CD4-positive, alpha-beta T cell treated with Interleukin-6 at 100 ng/mL for 8 hours (primary cell): ENCODE results near the gene SLC6A20.
"Not testable (repeated sequence)": the region's sequence is repeated elsewhere in the genome, so short reads cannot be mapped to it uniquely, and the experiment has no call there.

Source experiments
- DNase-seq: peaks from one replicate; pipeline ENCODE4 v3.0.0-alpha.2; 2020; ENCODE audit warnings: mixed read lengths, low spot score

SLC6A20 gene

GRCh38 chr3:45757141-45757540 lies 39.2 kb downstream of the SLC6A20 start:
- DNase-seq: not testable (repeated sequence)

DNA sequence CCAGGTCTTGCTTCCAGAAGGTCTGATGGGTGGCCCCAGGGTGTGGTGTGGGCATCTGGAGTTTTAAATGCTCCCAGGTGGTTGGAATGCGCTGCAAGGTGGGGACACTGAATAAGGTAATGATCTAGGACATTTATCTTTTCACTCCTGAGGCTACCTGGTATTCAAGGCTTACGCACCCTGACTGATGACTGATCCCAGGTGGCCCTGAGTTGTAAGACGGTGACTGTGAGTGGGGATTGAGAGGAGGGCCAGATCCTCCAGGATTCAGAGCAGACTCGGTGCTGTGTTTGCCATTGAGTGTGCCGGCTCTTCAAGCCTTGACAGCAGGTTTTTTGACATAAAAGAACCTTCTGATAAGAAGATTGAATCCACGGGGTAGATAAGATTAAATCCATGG lies 40.3 kb downstream of the SLC6A20 start:
- no peak for DNase-seq

DNA sequence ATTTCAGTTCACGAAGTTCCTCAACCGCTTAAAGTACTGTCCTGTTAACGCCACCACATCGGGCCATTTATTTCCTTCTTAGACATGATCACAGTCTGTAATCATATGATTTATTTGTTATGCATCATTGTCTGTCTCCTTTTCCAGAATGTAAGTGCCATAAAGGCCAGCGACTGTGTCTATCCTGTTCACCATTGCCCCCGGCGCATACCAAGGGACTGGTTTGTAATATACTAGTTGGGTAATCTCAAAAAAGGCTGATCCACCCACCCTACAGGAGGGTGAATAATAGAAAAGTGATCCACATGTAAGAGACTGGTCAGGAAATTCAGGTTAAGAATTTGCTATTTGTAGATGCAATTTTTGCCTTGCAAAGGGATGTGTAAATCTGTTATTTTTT lies 41.9 kb downstream of the SLC6A20 start:
- DNase-seq: no peak

GRCh38 chr3:45753095-45753494 lies 43.2 kb downstream of the SLC6A20 start:
- no peak for DNase-seq

- no peak for DNase-seq
These were observed 44.6 kb downstream of the SLC6A20 start for GRCh38 chr3:45751537-45752242.

- DNase-seq: no peak
These were observed 46.5 kb downstream of the SLC6A20 start for GRCh38 chr3:45749880-45750279.

GRCh38 chr3:45749036-45749600 lies 47.2 kb downstream of the SLC6A20 start:
- DNase-seq: not testable (repeated sequence)

GRCh38 chr3:45748068-45748467 lies 48.3 kb downstream of the SLC6A20 start:
- DNase-seq: no peak

- no peak for DNase-seq
These were observed 49.3 kb downstream of the SLC6A20 start for GRCh38 chr3:45746777-45747622.

GRCh38 chr3:45746165-45746776 lies 50.1 kb downstream of the SLC6A20 start:
- DNase-seq: no peak

DNA sequence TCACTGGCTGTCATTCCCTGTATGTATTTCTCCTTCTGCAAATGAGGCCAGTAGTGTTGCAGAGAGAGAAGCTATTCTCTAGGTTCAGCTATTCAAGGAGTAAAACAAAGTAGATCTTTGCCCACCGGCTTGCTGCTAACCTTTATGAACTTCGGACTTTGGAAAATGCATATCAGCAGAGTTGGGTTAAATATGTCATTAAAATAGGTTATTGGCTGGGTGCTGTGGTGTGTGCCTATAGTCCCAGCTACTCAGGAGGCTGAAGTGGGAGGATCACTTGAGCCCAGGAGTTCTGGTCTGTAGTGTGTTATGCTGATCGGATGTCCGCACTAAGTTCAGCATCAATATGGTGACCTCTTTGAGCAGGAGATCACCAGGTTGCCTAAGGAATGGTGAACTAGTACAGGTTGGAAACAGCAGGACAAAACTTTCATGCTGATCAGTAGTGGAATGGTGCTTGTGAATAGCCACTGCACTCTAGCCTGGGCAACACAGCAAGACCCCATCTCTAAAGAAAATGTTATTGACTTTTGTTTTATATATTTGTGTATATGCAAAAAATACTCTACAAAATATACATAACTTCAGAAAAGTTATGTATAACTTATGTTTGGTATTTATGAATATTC lies 53.8 kb downstream of the SLC6A20 start:
- DNase-seq: no peak

- peak; percentile 9 for DNase-seq
These were observed 54.4 kb downstream of the SLC6A20 start for GRCh38 chr3:45741742-45742460.

GRCh38 chr3:45741247-45741646 lies 55.1 kb downstream of the SLC6A20 start:
- DNase-seq: no peak

GRCh38 chr3:45739991-45740390 lies 56.3 kb downstream of the SLC6A20 start:
- no peak for DNase-seq

- no peak for DNase-seq
These were observed 59.1 kb downstream of the SLC6A20 start for GRCh38 chr3:45737234-45737633.

- no peak for DNase-seq
These were observed 59.6 kb downstream of the SLC6A20 start for GRCh38 chr3:45736707-45737106.

DNA sequence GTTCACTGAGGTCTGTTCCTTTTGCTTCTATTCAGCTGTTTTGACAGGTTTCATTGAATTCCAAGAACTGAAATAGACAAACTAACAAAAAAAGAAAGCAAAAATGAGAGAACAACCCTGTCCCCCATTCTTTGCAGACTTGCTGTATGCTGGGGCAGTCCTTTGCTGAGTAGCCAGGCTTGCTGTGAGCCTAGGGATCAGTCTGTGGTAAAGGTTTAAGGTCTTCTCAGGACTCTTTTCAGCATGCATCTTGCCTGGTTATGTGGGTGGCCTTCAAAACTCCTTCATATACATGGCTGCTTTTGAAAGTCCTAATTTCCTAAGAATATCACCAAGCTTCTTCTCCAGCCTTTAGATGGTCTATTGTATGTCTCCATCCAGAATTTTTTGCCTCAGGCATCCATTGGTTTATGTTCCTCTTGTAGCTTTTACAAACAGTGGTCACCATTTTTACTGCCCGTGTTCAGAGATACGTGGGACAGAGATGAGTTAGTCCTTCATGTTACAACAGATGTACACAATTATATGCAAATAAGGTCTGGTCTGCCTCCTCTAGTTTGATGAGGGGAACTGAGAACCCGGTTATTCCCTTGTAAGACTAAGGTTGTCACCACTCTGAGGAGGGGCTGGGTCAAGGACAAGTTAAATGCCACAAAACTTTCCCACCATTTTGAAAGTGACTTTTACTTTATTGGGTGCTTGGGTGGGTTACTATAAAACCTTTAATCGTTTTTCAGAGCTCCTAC lies 65.8 kb downstream of the SLC6A20 start:
- DNase-seq: no peak

- no peak for DNase-seq
These were observed 66.7 kb downstream of the SLC6A20 start for GRCh38 chr3:45729614-45730013.

DNA sequence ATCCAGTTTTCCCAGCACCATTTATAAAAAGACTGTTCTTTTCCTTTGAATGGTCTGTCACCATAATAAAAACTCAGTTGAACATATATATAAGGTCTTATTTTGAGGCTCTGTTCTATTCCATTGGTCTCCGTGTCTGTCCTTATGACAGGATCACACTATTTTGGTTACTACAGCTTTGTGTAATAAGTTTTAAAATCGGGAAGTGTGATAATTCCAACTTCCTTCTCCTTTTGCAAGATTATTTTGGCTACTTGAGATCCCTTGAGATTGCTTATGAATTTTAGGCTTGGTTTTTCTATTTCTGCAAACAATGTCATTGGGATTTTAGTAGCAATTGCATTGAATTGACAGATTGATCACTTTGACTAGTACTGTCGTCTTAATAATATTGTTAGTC lies 71.4 kb downstream of the SLC6A20 start:
- DNase-seq: no peak

DNA sequence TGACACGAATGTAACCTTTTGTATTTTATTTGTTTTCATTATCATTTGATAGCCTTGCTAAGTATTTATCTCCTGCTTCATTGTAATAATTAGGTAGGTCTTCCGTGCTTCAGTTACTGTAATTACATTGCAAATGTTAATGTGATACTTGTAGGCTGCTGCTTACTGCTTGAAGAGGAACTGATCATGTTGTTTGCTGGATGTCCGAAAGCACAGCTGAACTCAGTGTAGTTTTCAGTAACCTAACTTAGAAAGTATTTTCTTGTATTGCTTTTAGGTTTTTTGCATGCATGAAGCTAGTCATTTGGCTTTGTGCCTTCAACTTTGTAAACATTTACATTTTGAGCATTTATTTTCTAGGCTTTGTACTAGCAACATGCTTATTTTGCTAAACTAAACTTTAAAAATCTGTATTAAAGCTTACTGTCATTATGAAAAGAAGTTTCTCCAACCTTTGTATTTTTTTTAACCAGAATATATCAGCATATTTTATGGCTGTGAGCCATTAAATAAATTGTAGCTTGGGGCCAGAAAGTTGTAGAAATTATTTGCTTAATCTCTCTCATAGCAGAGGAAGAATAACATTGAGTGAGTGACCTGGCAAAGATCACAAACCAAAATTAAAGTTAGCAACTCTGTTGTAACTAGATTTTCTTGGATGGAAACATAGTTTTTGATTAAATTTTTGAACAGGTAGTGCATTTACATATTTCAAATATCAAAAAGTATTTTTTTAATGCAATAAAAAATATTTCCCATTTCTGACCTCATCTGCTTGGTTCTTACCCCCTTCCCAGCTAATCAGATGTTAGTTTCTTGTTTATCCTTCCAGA lies 76.5 kb downstream of the SLC6A20 start:
- DNase-seq: no peak
